Liver (tissue), 9 donors: ENCODE measurements around the gene AUP1. TPM values are rescaled to one million over a fixed set of nuclear protein-coding genes. Genes with fewer than 3 reads are reported as not detected.

Experiments
- DNase-seq: peaks from one replicate; pipeline ENCODE4 v3.0.0-alpha.2; 2017; ENCODE audit warnings: low spot score
- H3K27ac ChIP-seq, 2 donors: one replicate each; pipeline ENCODE4 v1.7.0; 2013; ENCODE audit warnings: inconsistent platforms in 2 of 2, low read length in 2 of 2, control low read depth in 1 of 2, low read depth in 1 of 2, mild to moderate bottlenecking in 1 of 2
- H3K27me3 ChIP-seq, 4 donors: one replicate each; pipeline versions ENCODE4 v1.6.1 to v1.7.0; 2013; ENCODE audit warnings: low read length in 3 of 4, inconsistent platforms in 1 of 4, mild to moderate bottlenecking in 1 of 4, moderate library complexity in 1 of 4; ENCODE audit not compliant: control insufficient read depth in 4 of 4, insufficient read depth in 4 of 4
- H3K36me3 ChIP-seq, 4 donors: one replicate each; pipeline versions ENCODE4 v1.6.1 to v1.7.0; 2013; ENCODE audit warnings: low read length in 3 of 4, mild to moderate bottlenecking in 3 of 4, low read depth in 1 of 4, moderate library complexity in 1 of 4; ENCODE audit not compliant: control insufficient read depth in 4 of 4, insufficient read depth in 3 of 4
- H3K4me1 ChIP-seq, 4 donors: one replicate each; pipeline versions ENCODE4 v1.6.1 to v1.7.0; 2013; ENCODE audit warnings: low read length in 3 of 4, mild to moderate bottlenecking in 3 of 4, moderate library complexity in 1 of 4; ENCODE audit not compliant: control insufficient read depth in 4 of 4, insufficient read depth in 4 of 4
- H3K4me3 ChIP-seq, 3 donors: one replicate each; pipeline versions ENCODE4 v1.6.1 to v1.7.0; 2013; ENCODE audit warnings: low read length in 3 of 3, control low read depth in 1 of 3, low read depth in 1 of 3, mild to moderate bottlenecking in 1 of 3
- H3K9ac ChIP-seq, 2 donors: one replicate each; pipeline ENCODE4 v1.7.0; 2013; ENCODE audit warnings: low read length in 2 of 2, mild to moderate bottlenecking in 2 of 2, moderate library complexity in 2 of 2, control low read depth in 1 of 2, low read depth in 1 of 2
- H3K9me3 ChIP-seq, 4 donors: one replicate each; pipeline versions ENCODE4 v1.6.1 to v1.7.0; 2013; ENCODE audit warnings: low read length in 3 of 4; ENCODE audit not compliant: control insufficient read depth in 4 of 4
- ATF3 ChIP-seq: IDR thresholded peaks from 2 replicates; pipeline ENCODE4 v1.6.1; 2016; ENCODE audit warnings: antibody characterized with exemption
- EGR1 ChIP-seq, 2 donors: IDR thresholded peaks; 2 replicates each; pipeline ENCODE4 v1.6.1; 2016 to 2018; ENCODE audit warnings: antibody characterized with exemption in 2 of 2, low read depth in 2 of 2
- FOXA1 ChIP-seq: IDR thresholded peaks from 2 replicates; pipeline ENCODE4 v1.6.1; 2016; ENCODE audit warnings: antibody characterized with exemption
- FOXA2 ChIP-seq: IDR thresholded peaks from 2 replicates; pipeline ENCODE4 v1.6.1; 2016; ENCODE audit warnings: antibody characterized with exemption
- GABPA ChIP-seq, 2 donors: IDR thresholded peaks in 1 of 2; conservative IDR thresholded peaks in 1 of 2; 2 replicates each; pipeline ENCODE4 v1.6.1; 2016; ENCODE audit warnings: antibody characterized with exemption in 2 of 2, mild to moderate bottlenecking in 1 of 2, moderate library complexity in 1 of 2
- HNF4A ChIP-seq, 2 donors: conservative IDR thresholded peaks; 2 replicates each; pipeline ENCODE4 v1.6.1; 2016; ENCODE audit warnings: antibody characterized with exemption in 2 of 2, mild to moderate bottlenecking in 2 of 2
- HNF4G ChIP-seq: IDR thresholded peaks from 2 replicates; pipeline ENCODE4 v1.6.1; 2016; ENCODE audit warnings: antibody characterized with exemption
- JUND ChIP-seq, 2 donors: IDR thresholded peaks; 2 replicates each; pipeline ENCODE4 v1.6.1; 2016; ENCODE audit warnings: antibody characterized with exemption in 2 of 2
- MAX ChIP-seq: IDR thresholded peaks from 2 replicates; pipeline ENCODE4 v1.6.1; 2016; ENCODE audit warnings: antibody characterized with exemption
- NR2F2 ChIP-seq: IDR thresholded peaks from 2 replicates; pipeline ENCODE4 v1.6.1; 2016; ENCODE audit warnings: antibody characterized with exemption
- RAD21 ChIP-seq, 2 donors: IDR thresholded peaks; 2 replicates each; pipeline ENCODE4 v1.6.1; 2016; ENCODE audit warnings: antibody characterized with exemption in 2 of 2, mild to moderate bottlenecking in 2 of 2
- RXRA ChIP-seq, 2 donors: IDR thresholded peaks; 2 replicates each; pipeline ENCODE4 v1.6.1; 2017 to 2018; ENCODE audit warnings: antibody characterized with exemption in 2 of 2, mild to moderate bottlenecking in 1 of 2
- SP1 ChIP-seq: IDR thresholded peaks from 2 replicates; pipeline ENCODE4 v1.6.1; 2018; ENCODE audit warnings: antibody characterized with exemption, mild to moderate bottlenecking
- TAF1 ChIP-seq: conservative IDR thresholded peaks from 2 replicates; pipeline ENCODE4 v1.6.1; 2016; ENCODE audit warnings: antibody characterized with exemption, mild to moderate bottlenecking
- YY1 ChIP-seq: IDR thresholded peaks from 2 replicates; pipeline ENCODE4 v1.6.1; 2016; ENCODE audit warnings: antibody characterized with exemption, mild to moderate bottlenecking
- WGBS: extraction: QIAGEN DNeasy Blood & Tissue Kit; methylation state at CpG from one replicate; pipeline ENCODE4 v1.1.7; 2013; 5-methylcytosine and 5-hydroxymethylcytosine counted together
- polyA plus RNA-seq, 2 donors: library from polyadenylated mRNA; stranded (reverse) in 1 of 2; unstranded in 1 of 2; fragments of 200-250 nt in 1 of 2; fragments of >200 nt in 1 of 2; fragmentation: Nextera tagmentation in 1 of 2; extraction: Ambion mirVana in 1 of 2; gene quantifications; one replicate each; pipeline versions ENCODE4 v1.2.1 to v1.2.3, GENCODE V29; 2013 to 2015
- total RNA-seq, 2 donors: library from RNA; depleted of rRNA; stranded (reverse); fragments of >200 nt; gene quantifications; one replicate each; pipeline ENCODE4 v1.2.3, GENCODE V29; 2014
- TF ChIP-seq, protein P1 (sequence below): fragments of 150-350 bp; IDR thresholded peaks from 2 replicates; pipeline ENCODE4 v1.5.1; 2017; ENCODE audit warnings: improper control_type of control experiment, low read depth, low read length; ENCODE audit not compliant: missing input control
- TF ChIP-seq, protein P2 (sequence below): IDR thresholded peaks from 2 replicates; pipeline ENCODE4 v1.6.1; 2016; ENCODE audit warnings: antibody characterized with exemption, mild to moderate bottlenecking
- TF ChIP-seq, protein P3 (sequence below): IDR thresholded peaks from 2 replicates; pipeline ENCODE4 v1.6.1; 2016; ENCODE audit warnings: antibody characterized with exemption
- donor health status: healthy.
- donor health status: healthy.
- donor health status: healthy.
- donor health status: healthy.
- donor health status: healthy.

The AUP1 gene
- total and polyA plus RNA-seq, 4 donors: 62.6 to 126 (median 109) TPM

GRCh38 chr2:74503506-74504475, 25.7 kb downstream of the AUP1 start:
- H3K27ac ChIP-seq: peak overlapping the region; percentile 87 to 93
- H3K4me1 ChIP-seq: peaks cover 20 to 75% (median 61%) of the 10 kb centered on the region in 4 donors
- peak overlapping the region; percentile 69 to 71 for H3K9ac ChIP-seq
- TF ChIP-seq NR2F2 (no peak), YY1 (peak; percentile 54)
- H3K36me3 ChIP-seq: peaks cover 0 to 6% (median 4%) of the 10 kb centered on the region in 4 donors
- H3K9me3 ChIP-seq: no peaks in the 10 kb centered on the region
- WGBS: 25% methylated on average over 45 of the region's 45 CpGs
- H3K4me3 ChIP-seq: peak overlapping the region; percentile 76 to 97 (median 89)
- no peaks in the 10 kb centered on the region for H3K27me3 ChIP-seq
- no peak for DNase-seq

DNA sequence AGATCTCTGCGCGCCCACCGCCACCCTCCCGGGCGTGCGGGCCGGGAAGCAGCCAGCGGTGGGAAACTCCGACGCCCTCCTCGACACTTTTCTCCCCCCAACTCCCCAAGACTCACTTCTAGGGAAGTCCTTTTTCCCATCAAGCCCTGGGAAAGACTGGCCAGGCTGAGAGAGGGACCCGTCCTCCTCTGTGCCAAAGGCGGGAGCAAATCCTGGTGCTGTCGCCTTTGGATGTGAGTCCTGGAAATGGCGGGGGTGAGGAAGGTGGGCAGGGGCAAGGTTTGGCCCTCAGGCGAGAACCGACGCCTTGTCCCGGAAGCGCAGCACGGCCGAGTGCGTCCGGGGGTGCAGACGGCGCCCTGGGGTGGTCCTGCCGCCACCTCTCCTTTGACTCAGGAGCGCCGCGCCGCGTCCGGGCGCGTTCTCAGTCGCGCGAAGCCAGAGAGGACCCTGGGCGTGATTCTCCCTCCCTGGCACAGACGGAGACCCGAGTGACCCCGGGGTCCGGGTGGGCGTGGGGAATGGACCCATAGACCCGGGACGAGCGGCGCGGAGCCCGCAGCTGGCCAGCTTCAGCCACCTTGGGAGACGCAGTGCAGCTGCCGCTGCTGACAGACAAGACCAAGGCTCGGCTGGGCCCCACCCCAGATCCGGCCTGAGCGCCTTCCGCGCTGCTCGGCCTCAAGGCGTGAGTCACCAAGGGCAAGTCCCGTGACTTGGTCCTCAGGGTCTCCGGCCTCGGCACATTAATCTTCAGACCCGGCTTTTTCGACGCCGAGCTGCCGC, 26.6 kb downstream of the AUP1 start:
- TF ChIP-seq FOXA2 (no peak), RXRA (IDR thresholded peaks at IDR 0.05) (no peak), RAD21 (IDR thresholded peaks at IDR 0.05) (peak; percentile 35 to 46), SP1 (no peak), MAX (no peak), JUND (IDR thresholded peaks at IDR 0.05) (peak; percentile 71 to 80), NR2F2 (peak; percentile 4), FOXA1 (no peak), ATF3 (no peak), GABPA (IDR thresholded peaks at IDR 0.05 in 1 of 2, conservative IDR thresholded peaks at IDR 0.05 in 1 of 2) (no peak), YY1 (no peak), TAF1 (peak; percentile 15), HNF4G (no peak), HNF4A (conservative IDR thresholded peaks at IDR 0.05) (no peak), EGR1 (IDR thresholded peaks at IDR 0.05; ENCODE audit: low read depth in 2 of 2) (no peak)
- TF ChIP-seq, protein P1, sequence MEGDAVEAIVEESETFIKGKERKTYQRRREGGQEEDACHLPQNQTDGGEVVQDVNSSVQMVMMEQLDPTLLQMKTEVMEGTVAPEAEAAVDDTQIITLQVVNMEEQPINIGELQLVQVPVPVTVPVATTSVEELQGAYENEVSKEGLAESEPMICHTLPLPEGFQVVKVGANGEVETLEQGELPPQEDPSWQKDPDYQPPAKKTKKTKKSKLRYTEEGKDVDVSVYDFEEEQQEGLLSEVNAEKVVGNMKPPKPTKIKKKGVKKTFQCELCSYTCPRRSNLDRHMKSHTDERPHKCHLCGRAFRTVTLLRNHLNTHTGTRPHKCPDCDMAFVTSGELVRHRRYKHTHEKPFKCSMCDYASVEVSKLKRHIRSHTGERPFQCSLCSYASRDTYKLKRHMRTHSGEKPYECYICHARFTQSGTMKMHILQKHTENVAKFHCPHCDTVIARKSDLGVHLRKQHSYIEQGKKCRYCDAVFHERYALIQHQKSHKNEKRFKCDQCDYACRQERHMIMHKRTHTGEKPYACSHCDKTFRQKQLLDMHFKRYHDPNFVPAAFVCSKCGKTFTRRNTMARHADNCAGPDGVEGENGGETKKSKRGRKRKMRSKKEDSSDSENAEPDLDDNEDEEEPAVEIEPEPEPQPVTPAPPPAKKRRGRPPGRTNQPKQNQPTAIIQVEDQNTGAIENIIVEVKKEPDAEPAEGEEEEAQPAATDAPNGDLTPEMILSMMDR: no peak
- TF ChIP-seq, protein P2, sequence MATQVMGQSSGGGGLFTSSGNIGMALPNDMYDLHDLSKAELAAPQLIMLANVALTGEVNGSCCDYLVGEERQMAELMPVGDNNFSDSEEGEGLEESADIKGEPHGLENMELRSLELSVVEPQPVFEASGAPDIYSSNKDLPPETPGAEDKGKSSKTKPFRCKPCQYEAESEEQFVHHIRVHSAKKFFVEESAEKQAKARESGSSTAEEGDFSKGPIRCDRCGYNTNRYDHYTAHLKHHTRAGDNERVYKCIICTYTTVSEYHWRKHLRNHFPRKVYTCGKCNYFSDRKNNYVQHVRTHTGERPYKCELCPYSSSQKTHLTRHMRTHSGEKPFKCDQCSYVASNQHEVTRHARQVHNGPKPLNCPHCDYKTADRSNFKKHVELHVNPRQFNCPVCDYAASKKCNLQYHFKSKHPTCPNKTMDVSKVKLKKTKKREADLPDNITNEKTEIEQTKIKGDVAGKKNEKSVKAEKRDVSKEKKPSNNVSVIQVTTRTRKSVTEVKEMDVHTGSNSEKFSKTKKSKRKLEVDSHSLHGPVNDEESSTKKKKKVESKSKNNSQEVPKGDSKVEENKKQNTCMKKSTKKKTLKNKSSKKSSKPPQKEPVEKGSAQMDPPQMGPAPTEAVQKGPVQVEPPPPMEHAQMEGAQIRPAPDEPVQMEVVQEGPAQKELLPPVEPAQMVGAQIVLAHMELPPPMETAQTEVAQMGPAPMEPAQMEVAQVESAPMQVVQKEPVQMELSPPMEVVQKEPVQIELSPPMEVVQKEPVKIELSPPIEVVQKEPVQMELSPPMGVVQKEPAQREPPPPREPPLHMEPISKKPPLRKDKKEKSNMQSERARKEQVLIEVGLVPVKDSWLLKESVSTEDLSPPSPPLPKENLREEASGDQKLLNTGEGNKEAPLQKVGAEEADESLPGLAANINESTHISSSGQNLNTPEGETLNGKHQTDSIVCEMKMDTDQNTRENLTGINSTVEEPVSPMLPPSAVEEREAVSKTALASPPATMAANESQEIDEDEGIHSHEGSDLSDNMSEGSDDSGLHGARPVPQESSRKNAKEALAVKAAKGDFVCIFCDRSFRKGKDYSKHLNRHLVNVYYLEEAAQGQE: peak; percentile 6
- TF ChIP-seq, protein P3, sequence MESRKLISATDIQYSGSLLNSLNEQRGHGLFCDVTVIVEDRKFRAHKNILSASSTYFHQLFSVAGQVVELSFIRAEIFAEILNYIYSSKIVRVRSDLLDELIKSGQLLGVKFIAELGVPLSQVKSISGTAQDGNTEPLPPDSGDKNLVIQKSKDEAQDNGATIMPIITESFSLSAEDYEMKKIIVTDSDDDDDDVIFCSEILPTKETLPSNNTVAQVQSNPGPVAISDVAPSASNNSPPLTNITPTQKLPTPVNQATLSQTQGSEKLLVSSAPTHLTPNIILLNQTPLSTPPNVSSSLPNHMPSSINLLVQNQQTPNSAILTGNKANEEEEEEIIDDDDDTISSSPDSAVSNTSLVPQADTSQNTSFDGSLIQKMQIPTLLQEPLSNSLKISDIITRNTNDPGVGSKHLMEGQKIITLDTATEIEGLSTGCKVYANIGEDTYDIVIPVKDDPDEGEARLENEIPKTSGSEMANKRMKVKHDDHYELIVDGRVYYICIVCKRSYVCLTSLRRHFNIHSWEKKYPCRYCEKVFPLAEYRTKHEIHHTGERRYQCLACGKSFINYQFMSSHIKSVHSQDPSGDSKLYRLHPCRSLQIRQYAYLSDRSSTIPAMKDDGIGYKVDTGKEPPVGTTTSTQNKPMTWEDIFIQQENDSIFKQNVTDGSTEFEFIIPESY: no peak
- Histone ChIP-seq H3K27me3 (no peaks in the 10 kb centered on the region), H3K4me3 (peak overlapping the region; percentile 76 to 97 (median 89)), H3K4me1 (peaks cover 20 to 79% (median 66%) of the 10 kb centered on the region in 4 donors), H3K9me3 (no peaks in the 10 kb centered on the region), H3K9ac (peak overlapping the region; percentile 69 to 71), H3K27ac (peak overlapping the region; percentile 87 to 93), H3K36me3 (peaks cover 0 to 6% (median 4%) of the 10 kb centered on the region in 4 donors)
- WGBS: under 1% methylated on average over 67 of the region's 67 CpGs
- DNase-seq: peak; percentile 50
